ENCODE results near the gene HMGCLL1. TPM values are rescaled to one million over a fixed set of nuclear protein-coding genes. Genes with fewer than 3 reads are reported as not detected.

HMGCLL1 gene
- total RNA-seq, 4 donors from 2014 or later = 0.83 to 4.3 (median 1.6) TPM

DNA sequence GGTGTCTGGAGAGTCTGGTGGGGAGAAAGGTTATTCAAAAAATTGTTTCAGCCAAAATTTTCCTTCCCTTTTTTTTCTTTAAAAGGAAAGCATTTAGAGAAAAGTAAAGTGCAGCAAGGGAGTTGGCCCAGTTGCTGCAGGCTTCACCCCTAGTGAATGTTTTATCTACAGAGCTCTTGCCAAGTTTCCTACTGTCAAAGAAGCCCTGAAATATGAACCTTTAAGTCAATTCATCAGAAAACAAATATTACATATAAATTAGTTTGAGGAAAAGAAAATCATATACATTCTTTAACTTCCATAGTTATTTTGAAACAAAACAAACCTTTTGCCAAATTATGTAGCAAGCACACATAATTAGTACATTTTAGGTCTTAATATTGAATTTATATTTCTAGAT lies 25.0 kb upstream of the HMGCLL1 start:
- intact Hi-C loops (cut with DNase I) = no loop called here
- Histone ChIP-seq H3K36me3 (no peaks in the 10 kb centered on the region), H3K4me3 (no peak overlapping the region), H3K9me3 (no peaks in the 10 kb centered on the region), H3K4me1 (no peaks in the 10 kb centered on the region), H3K27me3 (no peaks in the 10 kb centered on the region), H3K27ac (replicated peaks in 1 of 4) (no peak overlapping the region)
- no peak for DNase-seq (ENCODE audit: extremely low spot score)
- TF ChIP-seq, protein P1, sequence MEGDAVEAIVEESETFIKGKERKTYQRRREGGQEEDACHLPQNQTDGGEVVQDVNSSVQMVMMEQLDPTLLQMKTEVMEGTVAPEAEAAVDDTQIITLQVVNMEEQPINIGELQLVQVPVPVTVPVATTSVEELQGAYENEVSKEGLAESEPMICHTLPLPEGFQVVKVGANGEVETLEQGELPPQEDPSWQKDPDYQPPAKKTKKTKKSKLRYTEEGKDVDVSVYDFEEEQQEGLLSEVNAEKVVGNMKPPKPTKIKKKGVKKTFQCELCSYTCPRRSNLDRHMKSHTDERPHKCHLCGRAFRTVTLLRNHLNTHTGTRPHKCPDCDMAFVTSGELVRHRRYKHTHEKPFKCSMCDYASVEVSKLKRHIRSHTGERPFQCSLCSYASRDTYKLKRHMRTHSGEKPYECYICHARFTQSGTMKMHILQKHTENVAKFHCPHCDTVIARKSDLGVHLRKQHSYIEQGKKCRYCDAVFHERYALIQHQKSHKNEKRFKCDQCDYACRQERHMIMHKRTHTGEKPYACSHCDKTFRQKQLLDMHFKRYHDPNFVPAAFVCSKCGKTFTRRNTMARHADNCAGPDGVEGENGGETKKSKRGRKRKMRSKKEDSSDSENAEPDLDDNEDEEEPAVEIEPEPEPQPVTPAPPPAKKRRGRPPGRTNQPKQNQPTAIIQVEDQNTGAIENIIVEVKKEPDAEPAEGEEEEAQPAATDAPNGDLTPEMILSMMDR (IDR thresholded peaks at IDR 0.05) = no peak
- TF ChIP-seq POLR2A (IDR thresholded peaks at IDR 0.05; ENCODE audit: low read depth) = no peak
- TF ChIP-seq POLR2AphosphoS5 (IDR thresholded peaks at IDR 0.05) = no peak
- TF ChIP-seq EP300 (IDR thresholded peaks at IDR 0.05) = no peak

DNA sequence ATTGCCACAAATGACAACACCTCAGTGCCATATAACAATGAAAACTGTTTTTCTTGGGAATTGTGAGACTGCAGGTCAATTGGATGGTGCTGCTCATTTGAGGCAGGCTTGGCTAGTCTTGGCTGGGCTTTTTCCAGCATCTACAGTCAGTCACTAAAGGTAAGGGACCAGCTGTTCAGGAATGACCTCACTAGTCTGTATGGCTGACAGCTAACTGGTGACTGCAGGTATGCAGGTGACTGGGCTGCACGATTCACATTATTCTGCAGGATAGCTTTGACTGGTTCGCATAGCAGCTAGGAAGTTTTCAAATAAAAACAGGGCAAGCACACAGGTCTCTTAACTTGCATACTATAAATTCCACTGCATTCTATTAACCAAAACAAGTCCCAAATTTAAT lies 22.1 kb upstream of the HMGCLL1 start:
- H3K4me1 ChIP-seq = no peaks in the 10 kb centered on the region
- H3K9me3 ChIP-seq = no peaks in the 10 kb centered on the region
- H3K4me3 ChIP-seq = no peak overlapping the region
- intact Hi-C loops (cut with DNase I) = no loop called here
- H3K27ac ChIP-seq (replicated peaks in 1 of 4) = no peak overlapping the region
- H3K36me3 ChIP-seq = no peaks in the 10 kb centered on the region
- H3K27me3 ChIP-seq = no peaks in the 10 kb centered on the region
- 90% methylated on average over 2 of the region's 2 CpGs for WGBS
- DNase-seq (ENCODE audit: extremely low spot score) = no peak
- TF ChIP-seq EP300 (IDR thresholded peaks at IDR 0.05) (no peak), POLR2A (IDR thresholded peaks at IDR 0.05; ENCODE audit: low read depth) (no peak), POLR2AphosphoS5 (IDR thresholded peaks at IDR 0.05) (no peak)
- TF ChIP-seq, protein P1 (IDR thresholded peaks at IDR 0.05) = no peak

DNA sequence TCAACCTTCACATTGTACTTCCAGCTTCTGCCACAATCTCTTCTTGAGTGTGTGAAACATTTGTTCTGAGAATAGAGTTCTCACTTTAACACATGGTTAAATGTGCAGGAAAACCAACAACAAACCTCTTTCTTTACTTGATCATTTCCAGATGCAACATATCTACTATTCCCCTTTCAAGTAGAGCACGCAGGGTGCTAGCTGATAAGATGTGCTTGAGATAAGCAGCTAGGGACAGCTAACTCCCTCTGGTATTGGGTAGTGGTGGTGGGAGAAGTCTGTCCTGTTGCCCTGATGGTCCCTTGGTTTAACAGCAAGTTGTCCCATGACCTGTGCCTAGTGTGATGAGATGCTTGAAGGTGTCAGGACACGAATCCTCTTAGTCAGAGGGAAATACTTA lies 15.4 kb upstream of the HMGCLL1 start:
- no peak overlapping the region for H3K4me3 ChIP-seq
- no peaks in the 10 kb centered on the region for H3K36me3 ChIP-seq
- no peaks in the 10 kb centered on the region for H3K4me1 ChIP-seq
- no peaks in the 10 kb centered on the region for H3K9me3 ChIP-seq
- intact Hi-C loops (cut with DNase I) = no loop called here
- DNase-seq (ENCODE audit: extremely low spot score) = no peak
- H3K27me3 ChIP-seq = no peaks in the 10 kb centered on the region
- TF ChIP-seq, protein P1 (IDR thresholded peaks at IDR 0.05) = no peak
- no peak for TF ChIP-seq POLR2A (IDR thresholded peaks at IDR 0.05; ENCODE audit: low read depth)
- TF ChIP-seq EP300 (IDR thresholded peaks at IDR 0.05) = no peak
- no peak for TF ChIP-seq POLR2AphosphoS5 (IDR thresholded peaks at IDR 0.05)
- WGBS = 61% methylated on average over 2 of the region's 2 CpGs
- H3K27ac ChIP-seq (replicated peaks in 1 of 4) = no peak overlapping the region

DNA sequence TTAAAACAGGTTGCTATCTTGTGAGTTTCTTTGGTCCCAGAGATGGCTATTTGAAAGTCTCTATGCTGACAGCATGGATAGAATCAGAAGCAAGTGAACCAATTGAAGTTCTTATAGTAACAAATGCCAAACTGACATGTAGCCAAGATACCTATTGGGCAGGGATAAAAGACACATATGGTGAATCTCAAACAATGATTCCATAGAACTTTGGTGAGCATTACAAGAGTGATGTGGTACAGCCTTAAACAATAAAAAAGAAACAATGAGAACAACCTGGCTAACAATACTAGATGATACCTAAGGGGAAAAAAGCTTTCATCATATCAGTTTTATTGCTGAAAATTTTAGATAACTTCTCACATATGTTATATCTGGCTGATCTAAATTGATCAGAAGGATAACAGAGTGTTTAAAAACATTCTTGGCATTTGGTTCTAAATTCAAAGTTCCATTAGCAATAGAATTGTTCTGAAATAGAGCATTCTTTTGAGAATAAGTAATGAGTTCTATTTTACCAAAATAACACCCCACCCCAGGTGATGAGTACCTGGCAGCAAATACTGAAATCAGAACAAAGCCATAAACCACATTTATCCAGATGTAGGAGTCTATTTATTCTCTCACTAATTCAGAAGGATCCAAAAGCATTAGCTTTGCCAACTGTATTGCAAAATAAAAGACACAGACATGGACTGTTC lies 5.8 kb upstream of the HMGCLL1 start:
- Histone ChIP-seq H3K9me3 (no peaks in the 10 kb centered on the region), H3K27ac (replicated peaks in 1 of 4) (no peak overlapping the region), H3K4me1 (no peaks in the 10 kb centered on the region), H3K4me3 (no peak overlapping the region), H3K36me3 (no peaks in the 10 kb centered on the region), H3K27me3 (no peaks in the 10 kb centered on the region)
- intact Hi-C loops (cut with DNase I) = no loop called here
- no peak for DNase-seq (ENCODE audit: extremely low spot score)
- TF ChIP-seq POLR2A (IDR thresholded peaks at IDR 0.05; ENCODE audit: low read depth) = no peak
- TF ChIP-seq, protein P1 (IDR thresholded peaks at IDR 0.05) = no peak
- TF ChIP-seq EP300 (IDR thresholded peaks at IDR 0.05) = no peak
- no peak for TF ChIP-seq POLR2AphosphoS5 (IDR thresholded peaks at IDR 0.05)

DNA sequence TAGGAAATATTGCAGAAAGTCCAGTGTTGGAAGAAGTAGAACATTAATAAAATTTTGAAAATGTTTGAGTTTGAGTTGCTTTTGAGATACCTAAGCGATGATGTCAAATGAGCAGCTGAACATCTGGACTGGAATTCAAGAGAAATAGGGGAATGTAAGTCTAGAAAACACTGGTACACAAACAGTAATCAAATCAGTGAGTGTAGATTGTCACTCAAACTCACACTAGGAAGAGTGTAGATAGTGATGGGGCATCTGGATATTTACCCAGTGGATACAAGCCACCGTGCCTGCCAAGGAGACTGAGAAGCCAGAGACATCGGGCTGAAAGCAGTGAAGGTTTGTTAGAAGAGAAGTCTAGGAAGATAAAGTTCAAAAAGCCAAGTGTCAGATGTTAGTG lies 2.2 kb downstream of the HMGCLL1 start:
- Histone ChIP-seq H3K9me3 (peaks cover 0 to 14% (median 13%) of the 10 kb centered on the region in 4 donors), H3K27me3 (peaks cover 0 to 9% (median 3%) of the 10 kb centered on the region in 4 donors), H3K4me1 (peaks cover 3 to 9% (median 8%) of the 10 kb centered on the region in 4 donors), H3K36me3 (no peaks in the 10 kb centered on the region), H3K27ac (replicated peaks in 1 of 4) (no peak overlapping the region), H3K4me3 (no peak overlapping the region)
- TF ChIP-seq POLR2A (IDR thresholded peaks at IDR 0.05; ENCODE audit: low read depth) (no peak), EP300 (IDR thresholded peaks at IDR 0.05) (no peak), POLR2AphosphoS5 (IDR thresholded peaks at IDR 0.05) (no peak)
- TF ChIP-seq, protein P1 (IDR thresholded peaks at IDR 0.05) = no peak
- WGBS = 75% methylated on average over 3 of the region's 3 CpGs
- no peak for DNase-seq (ENCODE audit: extremely low spot score)
- intact Hi-C loops (cut with DNase I) = no loop called here

Data from esophagus muscularis mucosa (tissue), 4 donors.